Hepatic stellate cell (primary cell): Measurements from ENCODE around the gene SMCHD1.
"Not testable (repeated sequence)": the region's sequence is repeated elsewhere in the genome, so short reads cannot be mapped to it uniquely, and the experiment has no call there.

Experiments used
- DNase-seq: peaks from one replicate; pipeline ENCODE4 v3.0.0; 2011; ENCODE audit warnings: low spot score

SMCHD1 gene

GRCh38 chr18:2657788-2658458 is 2.4 kb downstream of the SMCHD1 start:
- DNase-seq = peak; percentile 69

- DNase-seq = not testable (repeated sequence)
These were observed 5.3 kb downstream of the SMCHD1 start for GRCh38 chr18:2660849-2661248.

GRCh38 chr18:2662288-2662687 is 6.8 kb downstream of the SMCHD1 start:
- not testable (repeated sequence) for DNase-seq

GRCh38 chr18:2662990-2663389 is 7.5 kb downstream of the SMCHD1 start:
- no peak for DNase-seq

GRCh38 chr18:2672410-2672809 is 16.9 kb downstream of the SMCHD1 start:
- no peak for DNase-seq

- DNase-seq = no peak
These were observed 17.3 kb downstream of the SMCHD1 start for GRCh38 chr18:2672872-2673271.

- not testable (repeated sequence) for DNase-seq
These were observed 23.4 kb downstream of the SMCHD1 start for GRCh38 chr18:2678933-2679332.

GRCh38 chr18:2680216-2680792 is 24.8 kb downstream of the SMCHD1 start:
- DNase-seq = no peak

GRCh38 chr18:2681993-2682603 is 26.6 kb downstream of the SMCHD1 start:
- DNase-seq = no peak

- DNase-seq = no peak
These were observed 27.5 kb downstream of the SMCHD1 start for GRCh38 chr18:2683055-2683454.

GRCh38 chr18:2686349-2686968 is 30.9 kb downstream of the SMCHD1 start:
- no peak for DNase-seq

- no peak for DNase-seq
These were observed 32.0 kb downstream of the SMCHD1 start for GRCh38 chr18:2687390-2688001.

- DNase-seq = no peak
These were observed 37.0 kb downstream of the SMCHD1 start for GRCh38 chr18:2692508-2692907.

GRCh38 chr18:2697184-2697583 is 41.7 kb downstream of the SMCHD1 start:
- DNase-seq = no peak

GRCh38 chr18:2699001-2699400 is 43.5 kb downstream of the SMCHD1 start:
- no peak for DNase-seq

GRCh38 chr18:2704541-2704940 is 49.0 kb downstream of the SMCHD1 start:
- DNase-seq = no peak

- no peak for DNase-seq
These were observed 51.4 kb downstream of the SMCHD1 start for GRCh38 chr18:2706903-2707302.

- no peak for DNase-seq
These were observed 52.1 kb downstream of the SMCHD1 start for GRCh38 chr18:2707551-2708168.

- DNase-seq = no peak
These were observed 53.8 kb downstream of the SMCHD1 start for GRCh38 chr18:2709316-2709715.

- DNase-seq = no peak
These were observed 58.6 kb downstream of the SMCHD1 start for GRCh38 chr18:2714140-2714539.

GRCh38 chr18:2715990-2716389 is 60.5 kb downstream of the SMCHD1 start:
- peak; percentile 15 for DNase-seq
